GM18507 (cell line): ENCODE data around the gene PSENEN.
A peak's percentile ranks its signal among the peaks of the same experiment; 100 is the strongest.

Experiments used
- DNase-seq: peaks from one replicate; pipeline ENCODE4 v3.0.0; 2011; ENCODE audit warnings: low read depth; ENCODE audit not compliant: insufficient read length; ENCODE audit errors: extremely low spot score
- FAIRE-seq: peaks from 2 replicates; lab custom pipeline; 2011; peaks lifted over from hg19 to GRCh38; lab: Jason Lieb, UNC

The PSENEN gene

DNA sequence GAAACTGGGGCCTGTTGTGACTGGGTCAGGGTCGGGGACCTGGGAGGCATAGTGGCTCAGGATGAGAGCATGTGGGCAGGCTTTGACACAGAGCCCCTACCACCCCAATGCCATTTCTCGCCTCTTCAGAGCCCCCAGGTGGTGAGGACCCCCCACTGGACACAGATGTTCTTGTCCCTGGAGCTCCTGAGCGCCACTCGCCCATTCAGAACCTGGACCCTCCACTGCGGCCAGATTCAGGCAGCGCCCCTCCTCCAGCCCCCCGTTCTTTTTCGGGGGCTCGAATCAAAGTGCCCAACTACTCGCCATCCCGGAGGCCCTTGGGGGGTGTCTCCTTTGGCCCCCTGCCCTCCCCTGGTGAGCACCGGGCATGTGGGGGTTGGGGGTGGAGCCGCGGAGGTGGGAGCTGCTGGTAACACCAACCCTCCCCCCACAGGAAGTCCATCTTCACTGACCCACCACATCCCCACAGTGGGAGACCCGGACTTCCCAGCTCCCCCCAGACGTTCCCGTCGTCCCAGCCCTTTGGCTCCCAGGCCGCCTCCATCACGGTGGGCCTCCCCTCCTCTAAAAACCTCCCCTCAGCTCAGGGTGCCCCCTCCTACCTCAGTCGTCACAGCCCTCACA is 13.6 kb upstream of the PSENEN start:
- FAIRE-seq (no peak), DNase-seq (no peak)

DNA sequence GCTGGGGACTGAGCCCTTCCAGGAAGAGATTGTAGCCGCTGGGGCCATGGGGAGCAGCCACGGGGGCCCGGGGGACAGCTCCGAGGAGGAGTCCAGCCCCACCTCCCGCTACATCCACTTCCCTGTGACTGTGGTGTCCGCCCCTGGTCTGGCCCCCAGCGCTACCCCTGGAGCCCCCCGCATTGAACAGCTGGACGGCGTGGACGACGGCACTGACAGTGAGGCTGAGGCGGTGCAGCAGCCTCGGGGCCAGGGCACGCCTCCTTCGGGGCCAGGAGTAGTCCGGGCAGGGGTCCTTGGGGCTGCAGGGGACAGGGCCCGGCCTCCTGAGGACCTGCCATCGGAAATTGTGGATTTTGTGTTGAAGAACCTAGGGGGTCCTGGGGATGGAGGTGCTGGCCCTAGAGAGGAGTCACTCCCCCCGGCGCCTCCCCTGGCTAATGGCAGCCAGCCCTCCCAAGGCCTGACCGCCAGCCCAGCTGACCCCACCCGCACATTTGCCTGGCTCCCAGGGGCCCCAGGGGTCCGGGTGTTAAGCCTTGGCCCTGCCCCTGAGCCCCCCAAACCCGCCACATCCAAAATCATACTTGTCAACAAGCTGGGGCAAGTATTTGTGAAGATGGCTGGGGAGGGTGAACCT is 12.8 kb upstream of the PSENEN start:
- DNase-seq (no peak), FAIRE-seq (no peak)

DNA sequence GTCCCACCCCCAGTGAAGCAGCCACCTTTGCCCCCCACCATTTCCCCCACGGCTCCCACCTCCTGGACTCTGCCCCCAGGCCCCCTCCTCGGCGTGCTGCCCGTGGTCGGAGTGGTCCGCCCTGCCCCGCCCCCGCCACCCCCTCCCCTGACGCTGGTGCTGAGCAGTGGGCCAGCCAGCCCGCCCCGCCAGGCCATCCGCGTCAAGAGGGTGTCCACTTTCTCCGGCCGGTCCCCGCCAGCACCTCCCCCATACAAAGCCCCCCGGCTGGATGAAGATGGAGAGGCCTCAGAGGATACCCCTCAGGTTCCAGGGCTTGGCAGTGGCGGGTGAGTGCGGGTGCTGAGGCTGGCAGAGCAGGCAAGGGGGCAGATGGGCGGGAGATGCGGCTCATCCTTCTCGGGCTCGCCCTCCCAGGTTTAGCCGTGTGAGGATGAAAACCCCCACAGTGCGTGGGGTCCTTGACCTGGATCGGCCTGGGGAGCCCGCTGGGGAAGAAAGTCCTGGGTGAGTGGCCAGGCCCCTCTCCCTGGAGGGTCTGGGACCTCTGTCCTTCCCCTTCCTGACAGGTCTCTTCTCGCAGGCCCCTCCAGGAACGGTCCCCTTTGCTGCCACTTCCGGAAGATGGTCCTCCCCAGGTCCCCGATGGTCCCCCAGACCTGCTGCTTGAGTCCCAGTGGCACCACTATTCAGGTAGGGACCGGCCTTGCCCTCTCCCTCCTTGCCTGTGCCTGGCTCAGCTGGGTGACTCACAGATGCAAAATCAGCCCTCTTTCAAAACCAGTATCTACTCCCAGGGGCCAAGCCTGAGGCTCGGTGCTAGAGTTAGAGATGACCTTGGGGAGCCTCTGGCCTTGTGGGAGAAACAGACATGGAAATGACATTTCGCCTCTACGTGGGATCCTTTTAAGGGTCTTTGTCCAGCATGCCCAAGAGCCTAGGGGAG is 12.0 kb upstream of the PSENEN start:
- no peak for FAIRE-seq
- no peak for DNase-seq

- DNase-seq = no peak
- no peak for FAIRE-seq
Observed at GRCh38 chr19:35734273-35734672, 11.2 kb upstream of the PSENEN start.

- FAIRE-seq (no peak), DNase-seq (no peak)
Observed at GRCh38 chr19:35734889-35735288, 10.6 kb upstream of the PSENEN start.

GRCh38 chr19:35736913-35737886 is 8.3 kb upstream of the PSENEN start:
- DNase-seq (no peak), FAIRE-seq (no peak)

DNA sequence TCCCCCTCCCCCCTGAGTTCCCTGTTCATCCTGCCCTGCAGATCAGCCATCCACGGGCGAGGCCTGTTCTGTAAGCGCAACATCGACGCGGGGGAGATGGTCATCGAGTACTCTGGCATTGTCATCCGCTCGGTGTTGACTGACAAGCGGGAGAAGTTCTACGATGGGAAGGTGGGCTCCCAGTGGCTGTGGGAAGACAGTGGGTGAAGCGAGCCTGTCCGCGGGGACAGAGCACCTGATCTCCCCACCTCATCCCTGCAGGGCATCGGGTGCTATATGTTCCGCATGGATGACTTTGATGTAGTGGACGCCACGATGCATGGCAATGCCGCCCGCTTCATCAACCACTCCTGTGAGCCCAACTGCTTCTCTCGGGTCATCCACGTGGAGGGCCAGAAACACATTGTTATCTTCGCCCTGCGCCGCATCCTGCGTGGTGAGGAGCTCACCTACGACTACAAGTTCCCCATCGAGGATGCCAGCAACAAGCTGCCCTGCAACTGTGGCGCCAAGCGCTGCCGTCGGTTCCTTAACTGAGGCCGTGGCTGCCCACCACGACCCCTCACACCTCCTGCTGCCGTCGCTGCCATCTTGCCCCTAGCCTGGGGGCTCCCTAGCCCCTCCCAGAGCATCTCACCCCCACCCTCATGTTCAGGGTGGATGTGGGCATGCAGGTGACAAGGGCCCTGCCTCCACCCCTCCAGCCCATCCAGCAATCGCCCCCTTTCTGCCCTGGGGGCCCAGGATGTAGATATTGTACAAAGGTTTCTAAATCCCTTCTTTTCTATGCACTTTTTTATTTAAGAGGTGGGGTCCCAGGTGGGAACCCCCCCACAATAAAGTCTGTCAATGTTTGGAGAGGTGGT is 7.2 kb upstream of the PSENEN start:
- DNase-seq (no peak), FAIRE-seq (no peak)

GRCh38 chr19:35738887-35739229 is 6.6 kb upstream of the PSENEN start:
- DNase-seq = no peak
- no peak for FAIRE-seq

DNA sequence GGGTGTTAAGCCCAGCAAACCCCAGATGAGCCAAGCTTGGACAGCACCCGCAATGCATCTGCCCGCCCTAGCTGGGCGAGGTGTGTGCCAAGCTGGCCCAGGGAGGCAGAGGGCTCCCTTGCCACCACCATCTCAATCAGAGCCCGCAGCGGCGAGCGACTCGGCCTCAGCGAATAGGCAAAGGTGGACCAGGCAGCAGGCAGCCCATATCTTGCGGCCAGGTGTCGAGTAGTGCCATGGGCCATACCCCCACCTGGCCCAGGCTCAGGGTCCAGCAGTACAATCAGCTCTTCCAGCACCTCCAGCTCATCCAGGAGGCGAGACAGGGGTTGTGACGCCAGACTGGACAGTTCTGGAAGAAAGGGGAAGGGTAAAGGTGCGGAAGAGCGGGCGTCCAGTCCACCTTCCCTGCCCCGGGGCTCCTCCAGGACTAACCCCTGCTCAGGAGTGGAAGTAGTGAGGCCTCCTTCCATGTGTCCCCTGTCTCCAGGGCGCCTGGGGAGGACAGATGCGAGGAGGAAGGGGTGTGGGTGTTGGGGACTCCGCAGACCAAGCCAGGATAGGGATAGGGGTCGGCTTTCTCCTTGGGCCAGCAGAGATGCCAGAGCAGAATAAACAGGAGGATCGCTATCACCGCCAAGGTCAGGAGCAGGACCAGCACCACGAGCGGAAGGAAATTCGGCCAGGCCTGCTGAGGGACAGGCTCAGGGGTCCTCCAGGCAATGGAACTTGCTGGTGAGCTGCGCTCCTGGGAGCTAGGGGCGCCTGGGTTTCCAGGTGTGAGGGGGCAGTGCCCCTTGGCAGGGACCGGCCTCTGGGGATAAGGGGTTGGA is 6.0 kb upstream of the PSENEN start:
- DNase-seq (no peak), FAIRE-seq (no peak)

DNA sequence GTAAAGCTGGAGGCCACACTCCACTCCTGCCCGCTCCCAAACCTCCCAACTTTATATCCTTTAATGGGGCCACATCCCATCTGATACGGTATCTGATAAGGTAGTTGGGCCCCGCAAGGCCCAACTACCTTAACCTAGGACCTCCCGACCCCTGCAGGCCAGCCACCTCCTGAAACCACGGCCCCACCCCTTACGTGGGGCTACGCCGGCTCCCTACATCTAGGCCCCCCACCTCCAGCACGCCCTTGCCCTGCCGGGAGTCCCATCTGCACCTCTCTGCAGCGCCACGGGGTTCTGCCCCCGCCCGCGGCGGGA is 5.4 kb upstream of the PSENEN start:
- FAIRE-seq = no peak

GRCh38 chr19:35740423-35741202 is 4.8 kb upstream of the PSENEN start:
- peak; percentile 93 for FAIRE-seq
- peak; percentile 90 for DNase-seq

More for the DNA sequence above, 5.4 kb upstream of the PSENEN start:
- DNase-seq = no peak

DNA sequence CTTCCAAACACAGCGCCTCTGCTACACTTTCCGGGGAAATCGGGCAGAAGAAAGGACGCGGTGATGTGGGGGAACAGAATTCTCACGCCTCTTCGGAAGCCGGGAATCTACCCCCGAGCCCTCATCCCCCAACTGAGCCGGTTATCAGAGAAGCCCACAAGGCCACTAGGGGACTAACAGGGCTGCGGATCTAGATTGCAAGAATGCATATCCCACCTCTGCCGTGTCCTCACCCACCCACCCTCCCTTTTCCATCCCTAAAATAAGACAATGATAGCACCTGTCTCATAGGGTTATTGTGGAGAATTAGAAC is 4.3 kb upstream of the PSENEN start:
- DNase-seq (no peak), FAIRE-seq (no peak)

GRCh38 chr19:35742121-35742724 is 3.2 kb upstream of the PSENEN start, which contains the start of gene IGFLR1:
Gene IGFLR1 (minus strand): TSS chr19:35742452. CDS start chr19:35741180, 1,272 bp downstream.
- DNase-seq = peak; percentile 32
- FAIRE-seq = peak; percentile 95

DNA sequence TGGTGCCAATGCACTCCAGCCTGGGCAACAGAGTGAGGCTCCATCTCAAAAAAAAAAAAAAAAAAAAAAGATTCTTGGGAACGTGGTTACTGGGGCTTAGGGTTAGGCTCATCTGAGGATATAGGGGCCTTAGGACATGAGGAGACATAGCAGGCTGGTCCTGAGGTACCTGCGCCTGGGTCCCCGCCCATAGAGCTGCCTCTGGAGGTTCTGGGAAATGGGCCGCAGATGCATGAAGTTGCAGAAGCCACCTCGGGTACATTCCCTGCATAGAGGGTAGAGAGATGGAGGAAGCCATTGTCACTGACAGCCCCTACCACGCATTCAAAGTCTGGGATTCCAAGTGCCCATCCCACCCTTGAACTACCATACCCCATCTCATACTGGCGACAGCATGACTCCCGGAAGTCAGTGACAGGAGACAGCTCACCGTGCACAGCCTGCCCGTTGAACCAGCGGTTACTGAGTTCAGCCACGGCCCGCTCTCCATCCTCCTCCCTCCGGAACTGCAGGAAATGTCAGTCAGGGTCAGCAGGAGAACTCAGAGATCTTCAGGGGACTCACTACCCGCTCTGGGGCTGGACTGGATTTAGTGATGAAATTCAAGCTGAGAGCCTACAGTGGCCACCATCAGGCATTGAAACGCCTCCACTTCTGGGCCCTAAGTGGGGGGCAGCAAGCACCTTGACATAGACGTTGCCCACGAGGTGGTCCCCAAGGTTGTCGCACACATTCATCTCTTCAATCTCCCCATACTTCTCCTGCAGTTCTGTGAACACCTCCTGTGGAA is 1.6 kb upstream of the PSENEN start:
- DNase-seq = no peak
- no peak for FAIRE-seq

GRCh38 chr19:35744430-35745327 is 772 bp upstream of the PSENEN start:
- FAIRE-seq = peak; percentile 92
- no peak for DNase-seq
